K562 (cell line): ENCODE data around the gene RPEL1. TPM values are rescaled to one million over a fixed set of nuclear protein-coding genes. Genes with fewer than 3 reads are reported as not detected.

Experiments used
- BCOR ChIP-seq: fragments of 450-650 bp; IDR thresholded peaks from 2 replicates; pipeline ENCODE4 v1.6.1; 2016
- C11orf30 ChIP-seq: fragments of 450-650 bp; IDR thresholded peaks from 2 replicates; pipeline ENCODE4 v1.6.1; 2016; ENCODE audit warnings: low read depth, mild to moderate bottlenecking
- EHMT2 ChIP-seq: fragments of 450-650 bp; IDR thresholded peaks from 2 replicates; pipeline ENCODE4 v1.6.1; 2018; ENCODE audit warnings: antibody characterized with exemption
- ESRRB ChIP-seq: fragments of 250-450 bp; sonication (Bioruptor Pico); IDR thresholded peaks from 2 replicates; pipeline ENCODE4 v1.5.0; 2020; ENCODE audit warnings: mild to moderate bottlenecking, moderate library complexity, borderline replicate concordance
- FOXJ2 ChIP-seq: fragments of 200-800 bp; sonication (Bioruptor generic); IDR thresholded peaks from 2 replicates; pipeline ENCODE4 v1.6.1; 2016; ENCODE audit warnings: missing genetic modification characterization, missing compliant biosample characterization
- GATAD2A ChIP-seq: fragments of 450-650 bp; IDR thresholded peaks from 2 replicates; pipeline ENCODE4 v1.6.1; 2017
- HDGF ChIP-seq: fragments of 450-650 bp; IDR thresholded peaks from 2 replicates; pipeline ENCODE4 v1.6.1; 2016
- MEIS2 ChIP-seq: fragments of 450-650 bp; IDR thresholded peaks from 2 replicates; pipeline ENCODE4 v1.6.1; 2014; ENCODE audit warnings: mild to moderate bottlenecking; ENCODE audit not compliant: partially characterized antibody
- MIER1 ChIP-seq: fragments of 450-650 bp; IDR thresholded peaks from 2 replicates; pipeline ENCODE4 v1.6.1; 2016; ENCODE audit warnings: antibody characterized with exemption, mild to moderate bottlenecking, low read depth
- NR2F6 ChIP-seq: fragments of 450-650 bp; formaldehyde crosslinking; IDR thresholded peaks from 2 replicates; pipeline ENCODE4 v1.4.0; 2020; ENCODE audit warnings: mild to moderate bottlenecking
- POU5F1 ChIP-seq: fragments of 150-350 bp; IDR thresholded peaks from 2 replicates; pipeline ENCODE4 v1.6.1; 2014; ENCODE audit warnings: borderline replicate concordance, low read length, low read depth, mild to moderate bottlenecking; ENCODE audit not compliant: partially characterized antibody
- RBM22 ChIP-seq: fragments of 200-400 bp; formaldehyde crosslinking; IDR thresholded peaks from 2 replicates; pipeline ENCODE4 v1.6.1; 2018; ENCODE audit warnings: low read length, low read depth; ENCODE audit not compliant: poor library complexity, severe bottlenecking
- RBM25 ChIP-seq: fragments of 200-400 bp; formaldehyde crosslinking; IDR thresholded peaks from 2 replicates; pipeline ENCODE4 v1.6.1; 2018; ENCODE audit warnings: low read length, low read depth, moderate library complexity; ENCODE audit not compliant: severe bottlenecking
- RFX1 ChIP-seq: fragments of 450-650 bp; IDR thresholded peaks from 2 replicates; pipeline ENCODE4 v1.6.1; 2016; ENCODE audit warnings: mild to moderate bottlenecking, moderate library complexity
- SMARCE1 ChIP-seq: fragments of 450-650 bp; IDR thresholded peaks from 2 replicates; pipeline ENCODE4 v1.7.1; 2016; ENCODE audit warnings: mild to moderate bottlenecking
- TBL1XR1 ChIP-seq, 2 experiments: IDR thresholded peaks; 2 replicates each; pipeline ENCODE4 v1.6.1; 2012; ENCODE audit warnings: improper control_type of control experiment in 2 of 2, low read length in 2 of 2, mild to moderate bottlenecking in 1 of 2
- ZBTB17 ChIP-seq: fragments of 450-650 bp; formaldehyde crosslinking; IDR thresholded peaks from 2 replicates; pipeline ENCODE4 v1.4.0; 2020; ENCODE audit warnings: mild to moderate bottlenecking
- ZNF184 ChIP-seq: sonication (generic); formaldehyde crosslinking; IDR thresholded peaks from 2 replicates; pipeline ENCODE4 v1.5.0; 2020; ENCODE audit warnings: missing genetic modification reagents
- polyA plus RNA-seq, 8 experiments: library from polyadenylated mRNA; depleted of rRNA in 4 of 8; stranded (reverse) in 5 of 8; unstranded in 3 of 8; fragments of >200 nt; fragmentation: Nextera tagmentation in 2 of 8; fragmentation: Illumina TruSeq in 1 of 8; extraction: Ambion mirVana in 2 of 8; extraction: Trizol in 1 of 8; gene quantifications; 2 replicates each; pipeline versions ENCODE4 v1.2.1 to v1.2.3, GENCODE V29; 2011 to 2014; ENCODE audit warnings: inconsistent platforms in 1 of 8, missing spikeins in 1 of 8
- total RNA-seq, 7 experiments: library from RNA; depleted of rRNA in 6 of 7; stranded (reverse); fragments of >200 nt in 6 of 7; fragmentation: Illumina TruSeq in 2 of 7; extraction: Trizol in 2 of 7; gene quantifications; 2 replicates each; pipeline versions ENCODE4 v1.2.1 to v1.2.3, GENCODE V29; 2011 to 2021; ENCODE audit warnings: low replicate concordance in 1 of 7
- TF ChIP-seq, protein P1 (sequence below): fragments of 450-650 bp; IDR thresholded peaks from 2 replicates; pipeline ENCODE4 v1.6.1; 2016
- TF ChIP-seq, protein P2 (sequence below), 2 experiments: fragments of 200-800 bp in 1 of 2; sonication (Bioruptor generic) in 1 of 2; sonication (generic) in 1 of 2; formaldehyde crosslinking in 1 of 2; IDR thresholded peaks in 1 of 2; conservative IDR thresholded peaks in 1 of 2; 2 replicates each; pipeline versions ENCODE4 v1.5.0 to v1.6.1; 2016 to 2020; ENCODE audit warnings: missing compliant biosample characterization in 1 of 2, missing genetic modification characterization in 1 of 2, missing genetic modification reagents in 1 of 2
- TF ChIP-seq, protein P3 (sequence below): fragments of 450-650 bp; formaldehyde crosslinking; conservative IDR thresholded peaks from 2 replicates; pipeline ENCODE4 v1.4.0; 2022; ENCODE audit warnings: mild to moderate bottlenecking, missing genetic modification characterization
- TF ChIP-seq, protein P4 (sequence below): fragments of 150-350 bp; conservative IDR thresholded peaks from 2 replicates; pipeline ENCODE4 v1.6.1; 2014; ENCODE audit warnings: low read length

The RPEL1 gene
- total and polyA plus RNA-seq, 9 of the 15 experiments (the other 6 are each of a cell fraction or from before 2014, with no cell fraction given), result 0.04 to 0.15 (median 0.07) TPM; not detected in 4

DNA sequence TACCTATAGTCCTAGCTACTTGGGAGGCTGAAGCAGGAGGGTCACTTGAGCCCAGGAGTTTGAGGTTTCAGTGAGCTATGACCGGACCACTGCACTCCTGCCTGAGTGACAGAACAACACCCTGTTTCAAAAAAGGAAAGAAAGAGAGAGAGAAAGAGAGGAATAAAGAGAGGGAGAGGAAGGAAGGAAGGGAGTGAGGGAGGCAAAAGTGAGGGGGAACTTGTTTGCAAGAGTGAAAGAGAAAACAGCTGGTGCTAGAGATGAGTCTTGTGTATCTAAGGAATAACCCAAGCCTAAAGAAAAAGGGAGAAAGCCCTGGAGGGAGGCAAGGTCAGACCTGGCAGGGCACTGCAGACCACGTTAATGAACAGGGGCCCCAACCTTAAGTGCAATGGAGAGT lies 47.8 kb upstream of the RPEL1 start (continued):
- TF ChIP-seq ESRRB (CRISPR knock-in tag), result no peak
- no peak for TF ChIP-seq BCOR
- TF ChIP-seq RBM25, result no peak
- TF ChIP-seq FOXJ2 (tag), result no peak
- 0 out of 2 replicates have a peak, but pooled peaks have one; percentile 21 for TF ChIP-seq EHMT2
- TF ChIP-seq HDGF, result peak; percentile 74; the same call in 1 of the 2 replicates
- TF ChIP-seq, protein P1, sequence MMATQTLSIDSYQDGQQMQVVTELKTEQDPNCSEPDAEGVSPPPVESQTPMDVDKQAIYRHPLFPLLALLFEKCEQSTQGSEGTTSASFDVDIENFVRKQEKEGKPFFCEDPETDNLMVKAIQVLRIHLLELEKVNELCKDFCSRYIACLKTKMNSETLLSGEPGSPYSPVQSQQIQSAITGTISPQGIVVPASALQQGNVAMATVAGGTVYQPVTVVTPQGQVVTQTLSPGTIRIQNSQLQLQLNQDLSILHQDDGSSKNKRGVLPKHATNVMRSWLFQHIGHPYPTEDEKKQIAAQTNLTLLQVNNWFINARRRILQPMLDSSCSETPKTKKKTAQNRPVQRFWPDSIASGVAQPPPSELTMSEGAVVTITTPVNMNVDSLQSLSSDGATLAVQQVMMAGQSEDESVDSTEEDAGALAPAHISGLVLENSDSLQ, result peak; percentile 13; the same call in 1 of the 2 replicates
- TF ChIP-seq RBM22, result no peak
- TF ChIP-seq, protein P2, sequence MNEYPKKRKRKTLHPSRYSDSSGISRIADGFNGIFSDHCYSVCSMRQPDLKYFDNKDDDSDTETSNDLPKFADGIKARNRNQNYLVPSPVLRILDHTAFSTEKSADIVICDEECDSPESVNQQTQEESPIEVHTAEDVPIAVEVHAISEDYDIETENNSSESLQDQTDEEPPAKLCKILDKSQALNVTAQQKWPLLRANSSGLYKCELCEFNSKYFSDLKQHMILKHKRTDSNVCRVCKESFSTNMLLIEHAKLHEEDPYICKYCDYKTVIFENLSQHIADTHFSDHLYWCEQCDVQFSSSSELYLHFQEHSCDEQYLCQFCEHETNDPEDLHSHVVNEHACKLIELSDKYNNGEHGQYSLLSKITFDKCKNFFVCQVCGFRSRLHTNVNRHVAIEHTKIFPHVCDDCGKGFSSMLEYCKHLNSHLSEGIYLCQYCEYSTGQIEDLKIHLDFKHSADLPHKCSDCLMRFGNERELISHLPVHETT (CRISPR knock-in tag; conservative IDR thresholded peaks at IDR 0.05 in 1 of 2, IDR thresholded peaks at IDR 0.05 in 1 of 2), result no peak
- TF ChIP-seq SMARCE1, result no peak
- TF ChIP-seq, protein P3, sequence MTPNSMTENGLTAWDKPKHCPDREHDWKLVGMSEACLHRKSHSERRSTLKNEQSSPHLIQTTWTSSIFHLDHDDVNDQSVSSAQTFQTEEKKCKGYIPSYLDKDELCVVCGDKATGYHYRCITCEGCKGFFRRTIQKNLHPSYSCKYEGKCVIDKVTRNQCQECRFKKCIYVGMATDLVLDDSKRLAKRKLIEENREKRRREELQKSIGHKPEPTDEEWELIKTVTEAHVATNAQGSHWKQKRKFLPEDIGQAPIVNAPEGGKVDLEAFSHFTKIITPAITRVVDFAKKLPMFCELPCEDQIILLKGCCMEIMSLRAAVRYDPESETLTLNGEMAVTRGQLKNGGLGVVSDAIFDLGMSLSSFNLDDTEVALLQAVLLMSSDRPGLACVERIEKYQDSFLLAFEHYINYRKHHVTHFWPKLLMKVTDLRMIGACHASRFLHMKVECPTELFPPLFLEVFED, result peak; percentile 78; the same call in 1 of the 2 replicates
- no peak for TF ChIP-seq C11orf30
- no peak for TF ChIP-seq MEIS2
- TF ChIP-seq, protein P4, sequence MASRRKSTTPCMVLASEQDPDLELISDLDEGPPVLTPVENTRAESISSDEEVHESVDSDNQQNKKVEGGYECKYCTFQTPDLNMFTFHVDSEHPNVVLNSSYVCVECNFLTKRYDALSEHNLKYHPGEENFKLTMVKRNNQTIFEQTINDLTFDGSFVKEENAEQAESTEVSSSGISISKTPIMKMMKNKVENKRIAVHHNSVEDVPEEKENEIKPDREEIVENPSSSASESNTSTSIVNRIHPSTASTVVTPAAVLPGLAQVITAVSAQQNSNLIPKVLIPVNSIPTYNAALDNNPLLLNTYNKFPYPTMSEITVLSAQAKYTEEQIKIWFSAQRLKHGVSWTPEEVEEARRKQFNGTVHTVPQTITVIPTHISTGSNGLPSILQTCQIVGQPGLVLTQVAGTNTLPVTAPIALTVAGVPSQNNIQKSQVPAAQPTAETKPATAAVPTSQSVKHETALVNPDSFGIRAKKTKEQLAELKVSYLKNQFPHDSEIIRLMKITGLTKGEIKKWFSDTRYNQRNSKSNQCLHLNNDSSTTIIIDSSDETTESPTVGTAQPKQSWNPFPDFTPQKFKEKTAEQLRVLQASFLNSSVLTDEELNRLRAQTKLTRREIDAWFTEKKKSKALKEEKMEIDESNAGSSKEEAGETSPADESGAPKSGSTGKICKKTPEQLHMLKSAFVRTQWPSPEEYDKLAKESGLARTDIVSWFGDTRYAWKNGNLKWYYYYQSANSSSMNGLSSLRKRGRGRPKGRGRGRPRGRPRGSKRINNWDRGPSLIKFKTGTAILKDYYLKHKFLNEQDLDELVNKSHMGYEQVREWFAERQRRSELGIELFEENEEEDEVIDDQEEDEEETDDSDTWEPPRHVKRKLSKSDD, result no peak
- TF ChIP-seq ZBTB17 (CRISPR knock-in tag), result no peak
- TF ChIP-seq ZNF184 (CRISPR knock-in tag), result no peak
- no peak for TF ChIP-seq TBL1XR1 (IDR thresholded peaks at IDR 0.05; ENCODE audit: low read length in 2 of 2)
- TF ChIP-seq GATAD2A, result no peak
- no peak for TF ChIP-seq RFX1
- no peak for TF ChIP-seq MIER1
- TF ChIP-seq NR2F6 (CRISPR knock-in tag), result no peak
- TF ChIP-seq POU5F1, result no peak
